A673 (cell line): ENCODE results near the gene SRM. TPM values are rescaled to one million over a fixed set of nuclear protein-coding genes. Genes with fewer than 3 reads are reported as not detected.

Source experiments
- BruUV-seq: library from RNA; stranded (reverse); fragments of 400-500 nt; replicated peaks from 2 replicates; lab custom pipeline; 2021; lab: Mats Ljungman, UMichigan
- CTCF ChIA-PET: fragments of 300-600 bp; sonication (Branson Sonifier 250); formaldehyde crosslinking; loops from one replicate; lab custom pipeline; 2022; ENCODE audit warnings: antibody characterized with exemption; lab: Charles Lee
- POLR2A ChIA-PET: fragments of 300-600 bp; sonication (Branson Sonifier 250); formaldehyde crosslinking; loops from one replicate; lab custom pipeline; 2022; ENCODE audit warnings: antibody characterized with exemption; ENCODE audit not compliant: low non-redundant PET; lab: Charles Lee
- DNase-seq: peaks from one replicate; pipeline ENCODE4 v3.0.0-alpha.2; 2015; ENCODE audit warnings: low spot score
- H3K27ac ChIP-seq: fragments of 200-600 bp; sonication (generic); 2 replicates; pipeline ENCODE4 v1.5.1; 2016; ENCODE audit warnings: mixed run types, low read depth, mild to moderate bottlenecking, mixed read lengths, antibody characterized with exemption, low read length; ENCODE audit not compliant: poor library complexity, severe bottlenecking
- H3K27me3 ChIP-seq: fragments of 200-600 bp; sonication (generic); replicated peaks from 2 replicates; pipeline ENCODE4 v1.6.1; 2017; ENCODE audit warnings: mixed run types, low read depth, mild to moderate bottlenecking, mixed read lengths, antibody characterized with exemption, low read length; ENCODE audit not compliant: insufficient read depth, poor library complexity
- H3K36me3 ChIP-seq: fragments of 200-600 bp; sonication (generic); 2 replicates; pipeline ENCODE4 v1.6.1; 2016; ENCODE audit warnings: mixed run types, mild to moderate bottlenecking, mixed read lengths, antibody characterized with exemption, low read length; ENCODE audit not compliant: insufficient read depth, poor library complexity, severe bottlenecking
- H3K4me1 ChIP-seq: fragments of 200-600 bp; sonication (generic); 2 replicates; pipeline ENCODE4 v1.6.1; 2017; ENCODE audit warnings: mixed run types, mild to moderate bottlenecking, mixed read lengths, antibody characterized with exemption, low read length; ENCODE audit not compliant: insufficient read depth, poor library complexity, severe bottlenecking
- H3K4me3 ChIP-seq: fragments of 200-600 bp; sonication (generic); 2 replicates; pipeline ENCODE4 v1.5.1; 2016; ENCODE audit warnings: low read depth, mixed run types, mild to moderate bottlenecking, mixed read lengths, low read length; ENCODE audit not compliant: poor library complexity, severe bottlenecking
- H3K9me3 ChIP-seq: fragments of 200-600 bp; sonication (generic); 2 replicates; pipeline ENCODE4 v1.6.1; 2016; ENCODE audit warnings: mixed run types, low read depth, mild to moderate bottlenecking, mixed read lengths, antibody characterized with exemption, low read length; ENCODE audit not compliant: poor library complexity, severe bottlenecking
- CTCF ChIP-seq: fragments of 300-800, 200-600 bp; sonication (generic); conservative IDR thresholded peaks from 2 replicates; pipeline ENCODE4 v1.5.1; 2017; ENCODE audit warnings: low read depth, mild to moderate bottlenecking, antibody characterized with exemption, low read length, moderate library complexity, mixed read lengths
- EZH2 ChIP-seq: fragments of 200-600 bp; sonication (generic); IDR thresholded peaks from 2 replicates; pipeline ENCODE4 v1.6.1; 2017; ENCODE audit warnings: borderline replicate concordance, low read depth, mild to moderate bottlenecking, mixed read lengths, antibody characterized with exemption, low read length; ENCODE audit not compliant: poor library complexity, severe bottlenecking
- intact Hi-C: fragments of 100-400 bp; cut with micrococcal nuclease; formaldehyde crosslinking; loops from one replicate; pipeline ENCODE4 v1.10.0; 2022; ENCODE audit not compliant: unreplicated experiment
- total RNA-seq: library from RNA; stranded (reverse); gene quantifications from 2 replicates; pipeline ENCODE4 v1.2.3, GENCODE V29; 2021

SRM gene
- total RNA-seq, 1 experiment from 2014 or later, result 206 TPM

- ChIA-PET POLR2A (no interaction called here), CTCF (no interaction called here)
- H3K4me3 ChIP-seq, result no peak overlapping the region
- no peak overlapping the region for H3K27ac ChIP-seq
- intact Hi-C loops, result no loop called here
- no peaks in the 10 kb centered on the region for H3K27me3 ChIP-seq
- H3K4me1 ChIP-seq, result no peaks in the 10 kb centered on the region
- H3K36me3 ChIP-seq, result peaks cover 14% of the 10 kb centered on the region
- BruUV-seq, result no TSS peak
- no peak for DNase-seq
- TF ChIP-seq CTCF (no peak), EZH2 (no peak)
- H3K9me3 ChIP-seq, result no peaks in the 10 kb centered on the region
These were observed 29.0 kb downstream of the SRM start for GRCh38 chr1:11030865-11031264.

GRCh38 chr1:11028018-11028417, 31.8 kb downstream of the SRM start:
- ChIA-PET POLR2A (no interaction called here), CTCF (no interaction called here)

GRCh38 chr1:11027316-11027715, 32.5 kb downstream of the SRM start:
- CTCF ChIA-PET, result no interaction called here
- H3K4me3 ChIP-seq, result no peak overlapping the region
- no peaks in the 10 kb centered on the region for H3K27me3 ChIP-seq
- BruUV-seq, result no TSS peak
- TF ChIP-seq CTCF, result no peak
- no peak for TF ChIP-seq EZH2
- no peaks in the 10 kb centered on the region for H3K9me3 ChIP-seq
- no peak for DNase-seq
- H3K27ac ChIP-seq, result no peak overlapping the region
- peaks cover 7% of the 10 kb centered on the region for H3K4me1 ChIP-seq
- intact Hi-C loops, result no loop called here
- peaks cover 47% of the 10 kb centered on the region for H3K36me3 ChIP-seq
- POLR2A ChIA-PET, result no interaction called here

More at GRCh38 chr1:11028018-11028417, 31.8 kb downstream of the SRM start:
- peaks cover 7% of the 10 kb centered on the region for H3K4me1 ChIP-seq
- H3K27me3 ChIP-seq, result no peaks in the 10 kb centered on the region
- H3K4me3 ChIP-seq, result no peak overlapping the region
- TF ChIP-seq CTCF, result no peak
- no peak for TF ChIP-seq EZH2
- BruUV-seq, result no TSS peak
- no peak for DNase-seq
- H3K36me3 ChIP-seq, result peaks cover 42% of the 10 kb centered on the region
- intact Hi-C loops, result no loop called here
- H3K9me3 ChIP-seq, result no peaks in the 10 kb centered on the region
- H3K27ac ChIP-seq, result no peak overlapping the region
